IPS DF 6.9 (cell line): Measurements from ENCODE around the gene PRND.
"Not testable (repeated sequence)": the region's sequence is repeated elsewhere in the genome, so short reads cannot be mapped to it uniquely, and the experiment has no call there.

ENCODE experiments used
- DNase-seq: peaks from one replicate; pipeline ENCODE4 v3.0.0-alpha.2; 2013; ENCODE audit warnings: low read depth, low spot score
- H3K27ac ChIP-seq: one replicate; pipeline ENCODE4 v1.5.1; 2013; ENCODE audit warnings: low read length, control low read depth
- H3K27me3 ChIP-seq: 2 replicates; pipeline ENCODE4 v1.6.1; 2013; ENCODE audit warnings: mild to moderate bottlenecking, low read length; ENCODE audit not compliant: control insufficient read depth, insufficient read depth
- H3K36me3 ChIP-seq: 2 replicates; pipeline ENCODE4 v1.6.1; 2013; ENCODE audit warnings: low read length; ENCODE audit not compliant: control insufficient read depth, insufficient read depth
- H3K4me1 ChIP-seq: 2 replicates; pipeline ENCODE4 v1.6.1; 2013; ENCODE audit warnings: low read length; ENCODE audit not compliant: control insufficient read depth, insufficient read depth
- H3K4me3 ChIP-seq: 2 replicates; pipeline ENCODE4 v1.5.1; 2013; ENCODE audit warnings: mild to moderate bottlenecking, low read length
- H3K9me3 ChIP-seq: 2 replicates; pipeline ENCODE4 v1.6.1; 2013; ENCODE audit warnings: low read length, inconsistent platforms; ENCODE audit not compliant: control insufficient read depth, insufficient read depth
- WGBS: extraction: QIAGEN DNeasy Blood & Tissue Kit; methylation state at CpG from one replicate; pipeline ENCODE4 v1.1.7; 2013; ENCODE audit warnings: mixed read lengths, missing lambda C conversion rate; ENCODE audit not compliant: insufficient read length, insufficient coverage; 5-methylcytosine and 5-hydroxymethylcytosine counted together

PRND gene

DNA sequence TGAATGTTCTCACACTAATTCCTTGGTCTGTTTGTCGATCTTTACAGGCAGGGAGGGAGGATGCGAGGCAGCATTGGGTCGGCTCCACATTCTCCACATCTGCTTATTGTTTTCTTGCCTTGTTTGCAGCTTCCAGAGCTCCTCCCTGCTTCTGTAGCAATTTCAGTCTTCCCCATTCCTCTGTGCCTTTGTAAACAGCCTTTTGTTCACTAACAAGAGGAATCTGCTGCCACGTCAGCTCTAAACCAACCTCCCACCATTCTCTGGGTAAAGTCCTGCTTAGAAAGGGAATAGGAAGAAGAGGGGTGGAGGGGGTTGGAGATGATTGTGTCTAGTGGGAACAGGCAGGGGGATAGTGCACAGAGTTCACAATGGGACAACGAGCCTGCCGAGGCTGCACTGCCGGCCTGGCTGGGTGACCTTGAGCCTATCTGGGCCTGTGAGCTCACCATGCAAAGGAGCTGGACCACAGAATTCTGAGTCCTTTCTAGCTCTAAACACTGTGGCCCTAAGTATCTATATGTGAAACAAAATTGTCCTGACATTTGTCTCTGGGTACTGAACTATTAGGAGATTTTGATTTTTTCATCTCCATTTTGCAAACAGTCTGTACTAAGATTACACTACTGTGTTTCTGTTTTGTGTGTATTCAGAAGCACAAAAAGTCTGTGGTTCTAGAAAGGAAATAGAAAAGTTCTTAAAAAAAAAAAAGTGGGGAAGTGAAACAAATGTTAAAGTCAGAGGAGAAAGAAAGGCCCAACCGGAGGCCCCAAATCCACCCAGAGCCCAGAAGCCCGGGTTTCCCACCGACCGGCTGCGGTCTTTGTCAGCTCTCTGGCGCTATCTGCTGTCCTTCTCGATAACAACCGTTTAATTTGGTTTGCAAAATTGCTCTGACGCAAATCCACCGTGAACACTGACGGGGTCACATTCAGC lies 1.4 kb upstream of the PRND start:
- Histone ChIP-seq H3K27me3 (no peaks in the 10 kb centered on the region), H3K4me1 (peaks cover 3% of the 10 kb centered on the region; the same call in 1 of the 2 replicates), H3K27ac (no peak overlapping the region), H3K4me3 (no peak overlapping the region), H3K36me3 (no peaks in the 10 kb centered on the region), H3K9me3 (no peaks in the 10 kb centered on the region)
- no CpG with 5 or more reads among the region's 18 CpGs for WGBS
- DNase-seq = no peak

DNA sequence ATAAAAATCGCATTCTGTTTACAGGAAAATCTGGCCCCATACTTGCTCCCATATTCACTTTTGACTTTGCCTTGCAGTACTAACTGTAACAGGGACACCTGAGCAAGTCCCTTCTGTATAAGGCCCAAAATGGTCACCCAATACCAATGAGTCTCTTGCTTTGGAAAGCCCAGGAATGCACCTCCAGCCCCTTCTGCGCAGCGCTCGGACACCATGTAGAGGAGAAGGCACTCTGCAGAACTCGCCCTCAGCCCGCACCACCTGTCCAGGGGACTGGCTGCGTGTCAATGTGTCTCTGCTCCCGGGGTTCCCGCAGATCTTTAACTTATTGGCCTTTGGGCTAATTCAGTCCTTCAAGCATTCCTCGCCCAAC lies 746 bp upstream of the PRND start:
- H3K27me3 ChIP-seq = no peaks in the 10 kb centered on the region
- H3K36me3 ChIP-seq = no peaks in the 10 kb centered on the region
- no peak for DNase-seq
- no peak overlapping the region for H3K4me3 ChIP-seq
- no CpG with 5 or more reads among the region's 10 CpGs for WGBS
- H3K4me1 ChIP-seq = peaks cover 3% of the 10 kb centered on the region; the same call in 1 of the 2 replicates
- H3K9me3 ChIP-seq = no peaks in the 10 kb centered on the region
- no peak overlapping the region for H3K27ac ChIP-seq

GRCh38 chr20:4722571-4722970 lies 862 bp downstream of the PRND start:
- Histone ChIP-seq H3K4me1 (peaks cover 3% of the 10 kb centered on the region; the same call in 1 of the 2 replicates), H3K27me3 (no peaks in the 10 kb centered on the region), H3K36me3 (no peaks in the 10 kb centered on the region), H3K9me3 (no peaks in the 10 kb centered on the region), H3K4me3 (no peak overlapping the region), H3K27ac (no peak overlapping the region)
- WGBS = no CpG with 5 or more reads among the region's 5 CpGs
- DNase-seq = no peak

DNA sequence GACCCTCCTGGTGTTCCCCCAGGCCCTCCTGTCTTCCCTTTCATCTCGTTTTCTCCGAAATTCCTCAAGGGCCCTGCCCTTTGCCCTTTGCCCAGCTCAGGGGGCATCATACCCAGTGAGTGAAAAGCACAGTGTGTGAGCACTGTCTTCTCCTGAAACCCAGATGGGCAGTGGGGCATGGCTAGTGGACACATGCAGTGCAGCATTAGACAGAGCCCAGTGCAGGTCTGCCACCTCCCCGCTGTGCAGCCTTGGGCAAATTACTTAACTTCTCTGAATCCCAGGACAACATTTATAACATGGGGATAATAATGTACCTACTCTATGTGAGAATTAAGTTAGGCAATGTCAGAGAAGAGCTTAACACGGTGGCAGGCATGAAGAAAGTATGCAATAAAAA lies 1.3 kb downstream of the PRND start:
- Histone ChIP-seq H3K27me3 (no peaks in the 10 kb centered on the region), H3K4me3 (no peak overlapping the region), H3K27ac (no peak overlapping the region), H3K9me3 (no peaks in the 10 kb centered on the region), H3K36me3 (no peaks in the 10 kb centered on the region), H3K4me1 (peaks cover 3% of the 10 kb centered on the region; the same call in 1 of the 2 replicates)
- WGBS = no CpG with 5 or more reads among the region's 4 CpGs
- DNase-seq = no peak

DNA sequence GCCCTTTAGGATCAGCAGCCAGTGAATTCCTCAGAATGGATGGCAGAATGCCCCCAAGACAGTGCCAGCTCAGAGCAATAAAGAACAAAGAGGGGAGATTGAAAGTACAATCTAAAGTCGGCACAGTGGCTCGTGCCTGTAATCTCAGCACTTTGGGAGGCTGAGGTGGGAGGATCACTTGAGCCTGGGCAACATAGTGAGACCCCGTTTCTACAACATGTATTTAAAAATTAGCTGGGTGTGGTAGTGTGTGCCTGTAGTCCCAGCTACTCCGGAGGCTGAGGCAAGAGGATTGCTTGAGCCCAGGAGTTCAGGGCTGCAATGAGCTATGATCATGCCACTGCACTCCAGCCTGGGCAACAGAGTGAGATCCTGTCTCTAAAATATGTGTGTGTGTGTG lies 1.8 kb downstream of the PRND start:
- not testable (repeated sequence) for H3K36me3 ChIP-seq, DNase-seq, H3K9me3 ChIP-seq, H3K4me1 ChIP-seq, H3K4me3 ChIP-seq, H3K27me3 ChIP-seq, H3K27ac ChIP-seq
- no CpG with 5 or more reads among the region's 4 CpGs for WGBS

GRCh38 chr20:4724459-4725262 lies 3.0 kb downstream of the PRND start:
- Histone ChIP-seq H3K4me3 (no peak overlapping the region), H3K36me3 (no peaks in the 10 kb centered on the region), H3K27ac (no peak overlapping the region), H3K9me3 (no peaks in the 10 kb centered on the region), H3K27me3 (no peaks in the 10 kb centered on the region), H3K4me1 (peaks cover 3% of the 10 kb centered on the region; the same call in 1 of the 2 replicates)
- no CpG with 5 or more reads among the region's 34 CpGs for WGBS
- DNase-seq = no peak

DNA sequence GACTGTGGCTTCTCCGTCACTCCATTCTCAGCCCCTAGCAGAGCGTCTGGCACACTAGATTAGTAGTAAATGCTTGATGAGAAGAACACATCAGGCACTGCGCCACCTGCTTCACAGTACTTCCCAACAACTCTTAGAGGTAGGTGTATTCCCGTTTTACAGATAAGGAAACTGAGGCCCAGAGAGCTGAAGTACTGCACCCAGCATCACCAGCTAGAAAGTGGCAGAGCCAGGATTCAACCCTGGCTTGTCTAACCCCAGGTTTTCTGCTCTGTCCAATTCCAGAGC lies 3.5 kb downstream of the PRND start:
- Histone ChIP-seq H3K36me3 (no peaks in the 10 kb centered on the region), H3K4me3 (no peak overlapping the region), H3K9me3 (no peaks in the 10 kb centered on the region), H3K27me3 (no peaks in the 10 kb centered on the region), H3K4me1 (peaks cover 3% of the 10 kb centered on the region; the same call in 1 of the 2 replicates), H3K27ac (no peak overlapping the region)
- no peak for DNase-seq
- WGBS = no CpG with 5 or more reads among the region's 4 CpGs

DNA sequence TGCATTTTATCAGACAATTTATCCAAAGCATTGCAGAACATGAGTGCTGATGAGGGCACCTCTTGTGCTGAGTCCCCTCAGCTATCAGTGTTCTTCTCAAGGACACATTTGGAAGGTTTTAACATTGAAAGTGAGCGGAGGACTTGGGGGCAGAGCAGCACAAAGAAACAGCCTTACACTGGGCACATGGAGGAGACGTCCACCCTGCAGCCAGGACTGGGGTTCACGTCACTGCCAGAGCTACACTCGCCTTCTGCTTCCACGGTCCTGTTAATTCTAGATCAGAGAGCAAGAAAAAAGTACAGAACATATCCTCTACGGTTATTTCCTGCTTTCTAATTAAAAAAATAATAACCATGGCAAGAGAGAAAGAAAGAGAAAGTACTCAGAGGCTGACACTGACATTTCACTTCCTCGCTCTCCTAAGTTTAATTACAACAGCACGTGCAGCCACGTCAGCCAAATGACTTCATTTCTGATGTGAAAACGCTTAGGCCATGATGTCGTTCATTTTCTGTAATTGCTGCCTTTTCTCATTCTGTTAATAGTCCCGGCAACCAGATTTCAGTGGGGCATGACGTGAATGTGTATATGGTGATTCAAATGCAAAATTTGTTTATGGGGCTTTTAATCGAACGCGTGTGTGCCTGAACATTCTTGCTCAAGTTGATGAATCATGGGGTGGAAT lies 5.1 kb downstream of the PRND start:
- DNase-seq = no peak
- no peak overlapping the region for H3K4me3 ChIP-seq
- no peaks in the 10 kb centered on the region for H3K36me3 ChIP-seq
- no peaks in the 10 kb centered on the region for H3K9me3 ChIP-seq
- H3K27ac ChIP-seq = no peak overlapping the region
- no peaks in the 10 kb centered on the region for H3K27me3 ChIP-seq
- H3K4me1 ChIP-seq = no peaks in the 10 kb centered on the region
- no CpG with 5 or more reads among the region's 16 CpGs for WGBS

DNA sequence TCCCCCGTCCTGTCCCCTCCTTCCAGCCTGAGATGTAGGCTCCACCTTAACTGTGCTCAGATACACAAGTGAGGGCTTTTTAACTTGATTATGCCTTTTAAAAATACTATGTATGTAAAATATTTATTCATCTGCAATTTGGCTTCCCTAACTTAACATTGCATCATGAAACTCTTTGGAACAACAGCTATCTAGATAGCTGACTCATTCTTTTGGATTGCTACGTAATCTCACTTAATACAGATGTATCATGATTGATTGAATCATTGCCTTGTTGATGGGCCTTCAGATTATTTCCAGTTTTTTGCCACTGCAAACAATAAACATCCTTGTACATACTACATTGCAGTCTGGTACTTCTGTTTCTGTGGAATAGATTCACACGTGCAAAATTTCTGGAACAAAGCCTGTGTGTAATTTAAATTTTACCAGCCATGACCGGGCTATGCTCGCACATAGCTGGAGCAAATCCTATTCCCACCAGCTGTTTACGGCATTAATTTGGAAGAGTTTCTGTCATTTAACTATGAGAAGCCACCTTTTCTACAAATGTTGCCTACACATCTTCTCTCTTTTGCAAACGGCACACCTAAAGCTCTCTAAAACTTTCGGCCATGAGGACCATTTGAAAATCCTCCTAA lies 6.5 kb downstream of the PRND start:
- no peaks in the 10 kb centered on the region for H3K4me1 ChIP-seq
- H3K27ac ChIP-seq = no peak overlapping the region
- no peaks in the 10 kb centered on the region for H3K27me3 ChIP-seq
- DNase-seq = no peak
- H3K9me3 ChIP-seq = no peaks in the 10 kb centered on the region
- H3K4me3 ChIP-seq = no peak overlapping the region
- H3K36me3 ChIP-seq = no peaks in the 10 kb centered on the region
- no CpG with 5 or more reads among the region's 8 CpGs for WGBS

DNA sequence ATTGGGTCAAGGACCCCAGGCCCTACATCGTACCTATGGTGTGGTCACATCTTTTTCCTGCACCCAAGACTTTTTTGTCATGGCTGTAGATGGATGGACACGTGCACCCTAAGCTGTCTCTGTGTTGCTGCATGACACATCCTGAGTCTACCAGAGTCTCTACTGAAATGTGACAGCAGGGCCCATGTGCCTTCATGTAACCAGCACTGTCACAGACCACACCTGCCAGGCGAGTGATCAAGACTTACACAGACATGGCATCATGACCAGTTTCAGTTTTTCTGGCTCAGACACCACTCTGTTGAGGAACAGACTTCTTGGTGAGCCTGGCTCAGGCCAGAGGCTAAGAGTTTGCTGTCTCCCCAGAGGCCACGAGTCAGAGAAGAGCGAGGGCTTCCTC lies 7.6 kb downstream of the PRND start:
- Histone ChIP-seq H3K4me3 (no peak overlapping the region), H3K9me3 (no peaks in the 10 kb centered on the region), H3K4me1 (no peaks in the 10 kb centered on the region), H3K27ac (no peak overlapping the region), H3K27me3 (no peaks in the 10 kb centered on the region), H3K36me3 (no peaks in the 10 kb centered on the region)
- no peak for DNase-seq
- no CpG with 5 or more reads among the region's 5 CpGs for WGBS
